ENCODE measurements around the gene SERPINA1.

GRCh38 chr14:94424371-94424770 is 36.0 kb upstream of the SERPINA1 start:
- no peak for TF ChIP-seq POLR2A (IDR thresholded peaks at IDR 0.05)
- TF ChIP-seq POLR2AphosphoS5 (IDR thresholded peaks at IDR 0.05): no peak
